Measurements from ENCODE around the gene SCFD2. TPM values are rescaled to one million over a fixed set of nuclear protein-coding genes. Genes with fewer than 3 reads are reported as not detected.

Gene SCFD2
- total RNA-seq, 4 donors from 2014 or later = 12.7 to 23.7 (median 18.3) TPM

DNA sequence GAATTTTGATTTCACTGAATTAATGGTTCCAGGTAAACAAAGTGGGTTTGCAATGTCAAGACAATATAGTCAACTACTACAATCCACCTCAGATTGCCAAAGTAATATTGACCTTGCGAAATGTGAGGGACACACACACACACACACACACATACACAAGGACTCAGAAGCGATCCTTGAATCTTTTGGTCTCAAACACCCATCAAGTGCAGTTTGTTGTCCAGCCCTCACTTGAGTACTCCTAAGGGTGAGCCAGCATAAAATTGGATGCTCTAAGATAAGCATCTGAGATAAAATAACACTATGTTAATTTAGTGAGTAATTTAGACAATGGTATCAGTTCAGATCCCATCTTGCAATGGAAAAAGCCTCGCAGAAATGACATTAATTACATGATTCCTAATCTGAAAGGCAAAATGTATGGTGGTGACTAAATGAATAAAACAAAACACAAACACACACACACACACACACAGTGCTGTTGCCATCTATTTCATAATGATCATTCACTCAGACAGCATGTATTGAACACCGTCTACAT lies 401.2 kb downstream of the SCFD2 start:
- no peak overlapping the region for H3K4me3 ChIP-seq
- no peaks in the 10 kb centered on the region for H3K9me3 ChIP-seq
- no peak for TF ChIP-seq POLR2A (IDR thresholded peaks at IDR 0.05)
- TF ChIP-seq EP300 (IDR thresholded peaks at IDR 0.05; ENCODE audit: low read depth) = no peak
- TF ChIP-seq POLR2AphosphoS5 (IDR thresholded peaks at IDR 0.05) = no peak
- TF ChIP-seq, protein P1, sequence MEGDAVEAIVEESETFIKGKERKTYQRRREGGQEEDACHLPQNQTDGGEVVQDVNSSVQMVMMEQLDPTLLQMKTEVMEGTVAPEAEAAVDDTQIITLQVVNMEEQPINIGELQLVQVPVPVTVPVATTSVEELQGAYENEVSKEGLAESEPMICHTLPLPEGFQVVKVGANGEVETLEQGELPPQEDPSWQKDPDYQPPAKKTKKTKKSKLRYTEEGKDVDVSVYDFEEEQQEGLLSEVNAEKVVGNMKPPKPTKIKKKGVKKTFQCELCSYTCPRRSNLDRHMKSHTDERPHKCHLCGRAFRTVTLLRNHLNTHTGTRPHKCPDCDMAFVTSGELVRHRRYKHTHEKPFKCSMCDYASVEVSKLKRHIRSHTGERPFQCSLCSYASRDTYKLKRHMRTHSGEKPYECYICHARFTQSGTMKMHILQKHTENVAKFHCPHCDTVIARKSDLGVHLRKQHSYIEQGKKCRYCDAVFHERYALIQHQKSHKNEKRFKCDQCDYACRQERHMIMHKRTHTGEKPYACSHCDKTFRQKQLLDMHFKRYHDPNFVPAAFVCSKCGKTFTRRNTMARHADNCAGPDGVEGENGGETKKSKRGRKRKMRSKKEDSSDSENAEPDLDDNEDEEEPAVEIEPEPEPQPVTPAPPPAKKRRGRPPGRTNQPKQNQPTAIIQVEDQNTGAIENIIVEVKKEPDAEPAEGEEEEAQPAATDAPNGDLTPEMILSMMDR (IDR thresholded peaks at IDR 0.05) = no peak
- H3K36me3 ChIP-seq = no peaks in the 10 kb centered on the region
- intact Hi-C loops (cut with DNase I; ENCODE audit: low total_unique reads) = no loop called here
- WGBS, 2 donors (ENCODE audit: low coverage in 1 of 2) = 97 to 100% methylated on average over 3 to 4 of the region's 4 CpGs
- in situ Hi-C loops (cut with MboI; ENCODE audit: low pct_ligation_motif_present in 1 of 4, low pct_unique_long_range_greater_than_20kb in 1 of 4, low sequenced_read_pairs in 3 of 4) = no loop called here
- no peak overlapping the region for H3K27ac ChIP-seq
- no peaks in the 10 kb centered on the region for H3K27me3 ChIP-seq
- no peak for DNase-seq
- no peaks in the 10 kb centered on the region for H3K4me1 ChIP-seq

DNA sequence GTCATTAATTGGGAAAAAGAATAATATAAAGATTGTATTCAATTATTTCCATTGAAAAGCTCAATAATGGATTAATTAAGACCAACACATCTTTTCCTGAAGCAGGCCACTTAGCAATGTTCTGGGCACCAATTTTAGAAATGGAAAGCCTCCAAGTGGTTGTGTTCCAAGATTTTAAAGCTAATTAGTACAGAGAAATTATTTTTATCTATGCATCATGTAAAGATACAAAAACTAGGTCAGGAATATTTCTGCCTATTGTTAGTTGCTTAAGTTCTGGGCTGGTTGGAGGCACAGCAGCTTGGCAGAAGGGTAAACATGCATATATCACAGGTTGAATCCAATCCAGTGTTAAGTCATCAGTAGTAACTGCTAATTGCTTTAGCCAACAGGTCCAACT lies 401.9 kb downstream of the SCFD2 start:
- intact Hi-C loops (cut with DNase I; ENCODE audit: low total_unique reads) = no loop called here
- Histone ChIP-seq H3K9me3 (no peaks in the 10 kb centered on the region), H3K27ac (no peak overlapping the region), H3K27me3 (no peaks in the 10 kb centered on the region), H3K4me1 (no peaks in the 10 kb centered on the region), H3K36me3 (no peaks in the 10 kb centered on the region), H3K4me3 (no peak overlapping the region)
- in situ Hi-C loops (cut with MboI; ENCODE audit: low pct_ligation_motif_present in 1 of 4, low pct_unique_long_range_greater_than_20kb in 1 of 4, low sequenced_read_pairs in 3 of 4) = no loop called here
- TF ChIP-seq, protein P1 (IDR thresholded peaks at IDR 0.05) = no peak
- TF ChIP-seq POLR2A (IDR thresholded peaks at IDR 0.05) (no peak), EP300 (IDR thresholded peaks at IDR 0.05; ENCODE audit: low read depth) (no peak), POLR2AphosphoS5 (IDR thresholded peaks at IDR 0.05) (no peak)
- DNase-seq = no peak

DNA sequence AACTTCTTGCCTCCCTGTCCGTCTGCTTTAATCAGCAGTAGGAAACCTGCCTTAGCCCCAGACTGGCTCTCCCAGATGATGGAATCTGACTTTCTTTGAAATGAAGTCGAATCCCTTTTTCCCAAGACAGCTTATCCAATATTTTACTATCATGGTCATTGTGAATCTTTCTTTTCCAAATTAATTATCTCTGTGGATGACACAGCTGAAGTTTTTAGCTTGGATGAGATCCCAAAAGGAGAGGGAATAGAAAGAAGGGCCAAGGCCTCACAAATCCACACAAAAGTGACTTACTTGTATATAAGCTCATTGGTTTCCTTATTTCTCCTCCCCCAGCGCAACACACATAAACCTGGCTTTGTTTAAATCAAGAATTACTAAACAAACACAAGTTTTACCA lies 403.1 kb downstream of the SCFD2 start:
- 76 to 89% methylated on average over 3 of the region's 3 CpGs for WGBS, 2 donors (ENCODE audit: low coverage in 1 of 2)
- H3K36me3 ChIP-seq = no peaks in the 10 kb centered on the region
- TF ChIP-seq EP300 (IDR thresholded peaks at IDR 0.05; ENCODE audit: low read depth) (no peak), POLR2A (IDR thresholded peaks at IDR 0.05) (no peak), POLR2AphosphoS5 (IDR thresholded peaks at IDR 0.05) (no peak)
- TF ChIP-seq, protein P1 (IDR thresholded peaks at IDR 0.05) = no peak
- intact Hi-C loops (cut with DNase I; ENCODE audit: low total_unique reads) = no loop called here
- in situ Hi-C loops (cut with MboI; ENCODE audit: low pct_ligation_motif_present in 1 of 4, low pct_unique_long_range_greater_than_20kb in 1 of 4, low sequenced_read_pairs in 3 of 4) = no loop called here
- H3K4me3 ChIP-seq = no peak overlapping the region
- no peak for DNase-seq
- H3K4me1 ChIP-seq = peaks cover 0 to 9% (median 4%) of the 10 kb centered on the region in 4 donors
- H3K9me3 ChIP-seq = no peaks in the 10 kb centered on the region
- H3K27me3 ChIP-seq = no peaks in the 10 kb centered on the region
- H3K27ac ChIP-seq = no peak overlapping the region

DNA sequence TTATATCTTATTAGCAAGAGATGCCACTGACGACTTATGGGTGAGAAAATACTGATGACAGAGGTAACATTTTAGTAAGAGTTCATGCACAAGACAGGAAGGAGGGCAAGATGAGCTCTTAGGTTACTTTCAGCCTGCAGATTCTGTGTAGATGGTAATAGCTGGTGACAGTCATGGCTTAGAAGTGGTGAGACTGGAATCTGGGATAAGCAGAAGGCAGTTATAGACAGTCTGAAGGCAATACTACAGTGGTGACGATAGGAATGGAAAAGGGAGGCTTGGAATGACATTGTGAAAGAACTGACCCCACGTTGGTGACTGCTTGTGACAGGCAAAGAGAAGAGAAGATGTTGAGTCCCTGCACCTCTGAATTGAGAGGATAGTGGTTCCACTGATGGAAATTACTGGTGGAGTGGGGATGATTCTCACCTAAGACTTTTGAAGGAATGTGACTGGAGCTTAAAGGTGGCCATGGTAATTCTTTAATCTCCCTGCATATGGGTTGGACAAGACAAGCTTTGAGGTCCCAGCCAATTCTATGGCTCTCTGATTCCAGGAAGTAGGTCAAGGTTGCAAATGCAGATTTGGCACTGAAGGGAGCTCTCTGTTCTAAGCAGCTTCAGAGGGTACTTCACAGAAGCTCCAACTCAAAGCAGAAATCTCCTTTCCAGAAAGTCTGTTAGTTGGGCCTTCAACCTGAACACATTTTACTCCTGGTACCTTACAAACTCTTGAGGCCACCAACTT lies 404.0 kb downstream of the SCFD2 start:
- intact Hi-C loops (cut with DNase I; ENCODE audit: low total_unique reads) (no loop called here), in situ Hi-C loops (cut with MboI; ENCODE audit: low pct_ligation_motif_present in 1 of 4, low pct_unique_long_range_greater_than_20kb in 1 of 4, low sequenced_read_pairs in 3 of 4) (no loop called here)
- 91 to 94% methylated on average over 3 of the region's 3 CpGs for WGBS, 2 donors (ENCODE audit: low coverage in 1 of 2)
- no peak for DNase-seq
- H3K9me3 ChIP-seq = no peaks in the 10 kb centered on the region
- H3K4me3 ChIP-seq = no peak overlapping the region
- no peaks in the 10 kb centered on the region for H3K36me3 ChIP-seq
- no peaks in the 10 kb centered on the region for H3K27me3 ChIP-seq
- no peak for TF ChIP-seq POLR2A (IDR thresholded peaks at IDR 0.05)
- no peak for TF ChIP-seq EP300 (IDR thresholded peaks at IDR 0.05; ENCODE audit: low read depth)
- no peak for TF ChIP-seq POLR2AphosphoS5 (IDR thresholded peaks at IDR 0.05)
- TF ChIP-seq, protein P1 (IDR thresholded peaks at IDR 0.05) = no peak
- peaks cover 0 to 15% (median 11%) of the 10 kb centered on the region in 4 donors for H3K4me1 ChIP-seq
- H3K27ac ChIP-seq = no peak overlapping the region
